ENCODE results near the gene DRC7.
"Not testable (repeated sequence)": the region's sequence is repeated elsewhere in the genome, so short reads cannot be mapped to it uniquely, and the experiment has no call there.

The DRC7 gene

DNA sequence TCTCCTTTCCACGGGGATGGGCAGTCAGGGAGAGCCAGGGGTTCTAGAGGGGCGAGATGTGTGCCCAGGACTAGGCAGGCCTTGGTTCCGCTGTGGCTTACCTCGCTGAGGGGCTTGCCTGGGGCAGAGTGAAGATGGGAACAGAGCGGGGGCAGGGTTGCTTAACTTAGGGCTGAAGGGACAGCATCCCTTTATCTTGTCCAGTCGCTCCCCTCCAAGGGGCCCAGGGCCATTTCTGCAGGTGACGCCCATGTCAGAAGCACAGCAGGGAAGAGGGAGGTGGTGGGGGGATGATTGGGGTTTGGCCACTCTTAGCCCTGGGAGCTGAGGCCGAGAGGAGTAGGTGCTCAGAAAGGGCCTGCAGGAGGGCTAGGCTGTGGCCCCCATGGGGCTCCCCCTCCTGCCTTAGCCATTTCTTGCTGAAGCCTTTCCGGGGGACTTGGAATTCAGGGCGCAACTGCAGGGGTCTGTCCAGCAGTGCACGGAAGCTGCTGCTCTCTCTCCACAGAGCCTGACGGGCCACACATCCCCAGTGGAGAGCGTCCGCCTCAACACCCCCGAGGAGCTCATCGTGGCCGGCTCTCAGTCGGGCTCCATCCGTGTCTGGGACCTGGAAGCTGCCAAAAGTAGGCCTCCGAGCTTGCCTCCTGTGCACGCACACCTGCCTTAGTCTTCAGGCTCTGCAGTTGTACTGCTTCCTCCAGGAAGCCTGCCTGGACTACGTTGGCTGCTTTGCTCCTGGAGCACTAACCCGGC lies 49.5 kb downstream of the DRC7 start:
- no peaks in the 10 kb centered on the region for H3K27me3 ChIP-seq (ENCODE audit: insufficient read depth, low read depth, severe bottlenecking)
- peaks cover 16% of the 10 kb centered on the region for H3K36me3 ChIP-seq
- no peaks in the 10 kb centered on the region for H3K9me3 ChIP-seq (ENCODE audit: severe bottlenecking)
- DNase-seq = no peak
- H3K4me3 ChIP-seq (ENCODE audit: low read depth, low read length) = no peak overlapping the region
- peak overlapping the region; percentile 4 for H3K27ac ChIP-seq
- TF ChIP-seq, protein P1, sequence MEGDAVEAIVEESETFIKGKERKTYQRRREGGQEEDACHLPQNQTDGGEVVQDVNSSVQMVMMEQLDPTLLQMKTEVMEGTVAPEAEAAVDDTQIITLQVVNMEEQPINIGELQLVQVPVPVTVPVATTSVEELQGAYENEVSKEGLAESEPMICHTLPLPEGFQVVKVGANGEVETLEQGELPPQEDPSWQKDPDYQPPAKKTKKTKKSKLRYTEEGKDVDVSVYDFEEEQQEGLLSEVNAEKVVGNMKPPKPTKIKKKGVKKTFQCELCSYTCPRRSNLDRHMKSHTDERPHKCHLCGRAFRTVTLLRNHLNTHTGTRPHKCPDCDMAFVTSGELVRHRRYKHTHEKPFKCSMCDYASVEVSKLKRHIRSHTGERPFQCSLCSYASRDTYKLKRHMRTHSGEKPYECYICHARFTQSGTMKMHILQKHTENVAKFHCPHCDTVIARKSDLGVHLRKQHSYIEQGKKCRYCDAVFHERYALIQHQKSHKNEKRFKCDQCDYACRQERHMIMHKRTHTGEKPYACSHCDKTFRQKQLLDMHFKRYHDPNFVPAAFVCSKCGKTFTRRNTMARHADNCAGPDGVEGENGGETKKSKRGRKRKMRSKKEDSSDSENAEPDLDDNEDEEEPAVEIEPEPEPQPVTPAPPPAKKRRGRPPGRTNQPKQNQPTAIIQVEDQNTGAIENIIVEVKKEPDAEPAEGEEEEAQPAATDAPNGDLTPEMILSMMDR (IDR thresholded peaks at IDR 0.05; ENCODE audit: low read depth, low read length) = no peak

DNA sequence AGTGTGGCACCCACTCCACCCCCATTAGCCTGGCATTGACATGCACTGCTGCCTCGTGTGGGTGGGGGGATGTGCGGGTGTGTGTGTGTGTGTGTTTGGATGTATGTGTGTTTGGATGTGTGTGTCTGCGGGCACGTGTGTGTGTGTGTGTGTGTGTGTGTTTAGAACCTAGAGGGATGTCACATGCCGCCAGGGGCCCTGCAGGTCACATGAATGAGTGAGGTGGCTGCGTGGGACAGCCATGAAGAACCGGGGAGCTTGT lies 50.0 kb downstream of the DRC7 start:
- Histone ChIP-seq H3K27ac (no peak overlapping the region), H3K9me3 (ENCODE audit: severe bottlenecking) (no peaks in the 10 kb centered on the region), H3K36me3 (peaks cover 13% of the 10 kb centered on the region), H3K4me3 (ENCODE audit: low read depth, low read length) (no peak overlapping the region), H3K27me3 (ENCODE audit: insufficient read depth, low read depth, severe bottlenecking) (no peaks in the 10 kb centered on the region)
- DNase-seq = no peak
- TF ChIP-seq, protein P1 (IDR thresholded peaks at IDR 0.05; ENCODE audit: low read depth, low read length) = no peak

DNA sequence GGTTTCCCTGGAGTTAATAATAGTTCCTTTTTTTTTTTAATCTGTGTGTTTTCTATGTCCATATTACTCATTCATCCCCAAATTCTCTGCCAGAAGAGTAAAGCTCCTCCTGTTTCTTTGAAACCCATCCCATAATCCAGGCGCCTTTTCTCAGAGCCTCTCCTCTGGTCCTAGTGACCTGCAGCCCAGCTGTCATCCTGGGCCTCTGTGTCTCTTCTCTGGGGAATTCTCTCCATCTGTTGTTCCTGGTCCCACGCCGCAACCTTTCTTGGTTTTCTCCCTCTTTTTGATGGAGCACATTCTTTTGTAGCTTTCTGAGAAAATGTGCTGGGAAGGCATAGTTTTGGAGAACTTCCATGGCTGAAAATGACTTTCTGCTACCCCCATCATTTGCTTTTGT lies 51.2 kb downstream of the DRC7 start:
- peak; percentile 51 for DNase-seq
- no peaks in the 10 kb centered on the region for H3K27me3 ChIP-seq (ENCODE audit: insufficient read depth, low read depth, severe bottlenecking)
- TF ChIP-seq, protein P1 (IDR thresholded peaks at IDR 0.05; ENCODE audit: low read depth, low read length) = no peak
- H3K9me3 ChIP-seq (ENCODE audit: severe bottlenecking) = no peaks in the 10 kb centered on the region
- peak overlapping the region; percentile 57 for H3K27ac ChIP-seq
- no peak overlapping the region for H3K4me3 ChIP-seq (ENCODE audit: low read depth, low read length)
- peaks cover 13% of the 10 kb centered on the region for H3K36me3 ChIP-seq

DNA sequence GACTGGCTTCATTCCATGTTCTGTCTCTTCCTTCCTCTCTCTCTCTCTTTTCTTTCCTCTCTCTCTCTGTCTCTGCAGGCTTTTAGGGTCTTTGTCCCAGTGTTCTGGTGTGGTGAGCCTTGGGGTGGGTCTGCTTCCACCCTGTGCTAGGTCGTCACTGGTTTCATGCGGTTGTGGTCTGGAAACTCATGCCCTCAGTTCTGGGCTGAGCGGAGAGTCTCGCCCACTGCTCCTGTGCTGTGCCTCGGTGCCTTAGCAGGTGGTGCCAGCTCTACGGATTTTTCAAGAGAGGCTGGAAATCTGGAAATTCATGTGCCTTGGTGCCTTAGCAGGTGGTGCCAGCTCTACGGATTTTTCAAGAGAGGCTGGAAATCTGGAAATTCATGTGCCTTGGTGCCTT lies 51.7 kb downstream of the DRC7 start:
- Histone ChIP-seq H3K36me3 (peaks cover 13% of the 10 kb centered on the region), H3K27ac (peak overlapping the region; percentile 57)
- not testable (repeated sequence) for H3K9me3 ChIP-seq (ENCODE audit: severe bottlenecking); DNase-seq; H3K27me3 ChIP-seq (ENCODE audit: insufficient read depth, low read depth, severe bottlenecking); H3K4me3 ChIP-seq (ENCODE audit: low read depth, low read length)

DNA sequence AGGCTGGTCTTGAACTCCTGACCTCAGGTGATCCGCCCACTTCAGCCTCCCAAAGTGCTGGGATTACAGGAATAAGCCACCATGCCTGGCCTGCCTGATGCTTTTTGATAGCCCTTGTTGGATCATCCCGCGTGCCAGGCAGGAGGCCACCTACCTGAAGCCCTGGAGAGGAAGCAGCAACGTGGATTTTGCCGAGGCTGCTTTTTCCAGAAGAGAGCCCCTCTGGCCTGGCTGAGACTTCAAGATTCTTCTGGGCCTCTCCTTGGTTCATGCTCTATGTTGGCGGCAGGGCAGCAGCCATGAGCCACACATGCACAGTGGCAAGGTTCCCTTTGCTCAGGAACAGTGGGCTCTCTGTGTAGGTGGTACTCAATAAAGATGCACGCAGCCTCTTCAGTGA lies 52.5 kb downstream of the DRC7 start:
- TF ChIP-seq, protein P1 (IDR thresholded peaks at IDR 0.05; ENCODE audit: low read depth, low read length) = no peak
- peaks cover 17% of the 10 kb centered on the region for H3K36me3 ChIP-seq
- H3K4me3 ChIP-seq (ENCODE audit: low read depth, low read length) = no peak overlapping the region
- no peak for DNase-seq
- H3K27ac ChIP-seq = peak overlapping the region; percentile 7; the same call in 1 of the 2 replicates
- no peaks in the 10 kb centered on the region for H3K9me3 ChIP-seq (ENCODE audit: severe bottlenecking)
- no peaks in the 10 kb centered on the region for H3K27me3 ChIP-seq (ENCODE audit: insufficient read depth, low read depth, severe bottlenecking)

DNA sequence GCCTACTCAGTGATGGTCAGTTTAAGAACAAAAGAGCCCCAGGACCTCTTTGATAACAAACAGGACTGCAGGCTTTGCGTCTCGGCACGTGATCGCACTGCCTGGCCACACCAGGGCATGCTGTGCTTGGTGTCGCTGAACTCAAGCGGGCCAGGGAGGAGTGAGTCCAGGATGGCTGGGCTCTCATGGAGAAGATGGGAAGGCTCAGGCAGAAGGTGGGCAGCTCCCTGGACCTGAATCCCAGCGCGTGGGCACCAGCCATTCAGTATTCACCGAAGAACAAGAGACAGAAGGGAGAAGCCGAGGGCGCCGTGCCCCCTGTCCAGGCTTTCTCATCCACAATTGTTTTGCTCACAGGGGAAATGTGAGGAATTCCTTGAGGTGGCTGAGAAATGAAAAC lies 52.9 kb downstream of the DRC7 start:
- Histone ChIP-seq H3K4me3 (ENCODE audit: low read depth, low read length) (no peak overlapping the region), H3K36me3 (peaks cover 18% of the 10 kb centered on the region), H3K27me3 (ENCODE audit: insufficient read depth, low read depth, severe bottlenecking) (no peaks in the 10 kb centered on the region), H3K27ac (peak overlapping the region; percentile 7; the same call in 1 of the 2 replicates), H3K9me3 (ENCODE audit: severe bottlenecking) (no peaks in the 10 kb centered on the region)
- TF ChIP-seq, protein P1 (IDR thresholded peaks at IDR 0.05; ENCODE audit: low read depth, low read length) = no peak
- DNase-seq = no peak

Measured in WERI-Rb-1 (cell line).